Fibroblast of lung (primary cell): ENCODE measurements around the gene GRIK4. TPM values are rescaled to one million over a fixed set of nuclear protein-coding genes. Genes with fewer than 3 reads are reported as not detected.

Experiments used
- DNase-seq, 2 donors: peaks; one replicate each; pipeline versions ENCODE4 v3.0.0 to v3.0.0-alpha.2; 2010; ENCODE audit warnings: low read depth in 2 of 2
- H2AFZ ChIP-seq: 2 replicates; pipeline ENCODE4 v1.5.1; 2012; ENCODE audit warnings: low read length, control low read depth, inconsistent platforms
- H3K27ac ChIP-seq: 2 replicates; pipeline ENCODE4 v1.5.1; 2011; ENCODE audit warnings: low read length, control low read depth; ENCODE audit not compliant: insufficient read depth
- H3K27me3 ChIP-seq: 2 replicates; pipeline ENCODE4 v1.5.1; 2011; ENCODE audit warnings: mild to moderate bottlenecking, low read length; ENCODE audit not compliant: control insufficient read depth, insufficient read depth
- H3K36me3 ChIP-seq: 2 replicates; pipeline ENCODE4 v1.5.1; 2011; ENCODE audit warnings: low read length; ENCODE audit not compliant: control insufficient read depth, insufficient read depth
- H3K4me1 ChIP-seq: 2 replicates; pipeline ENCODE4 v1.5.1; 2011; ENCODE audit warnings: low read length; ENCODE audit not compliant: control insufficient read depth, insufficient read depth; ENCODE audit errors: extremely low read depth
- H3K4me2 ChIP-seq: 2 replicates; pipeline ENCODE4 v1.5.1; 2011; ENCODE audit warnings: low read length, control low read depth; ENCODE audit not compliant: insufficient read depth; ENCODE audit errors: extremely low read depth
- H3K4me3 ChIP-seq, 4 experiments: fragments of 200-600 bp in 1 of 4; sonication (generic) in 1 of 4; replicated peaks in 1 of 4; 2 replicates each; pipeline ENCODE4 v1.5.1; 2011 to 2016; ENCODE audit warnings: low read length in 4 of 4, low read depth in 3 of 4, mild to moderate bottlenecking in 3 of 4, control low read depth in 2 of 4, inconsistent platforms in 1 of 4, mixed read lengths in 1 of 4; ENCODE audit not compliant: insufficient read depth in 1 of 4; ENCODE audit errors: control extremely low read depth in 1 of 4
- H3K79me2 ChIP-seq: 2 replicates; pipeline ENCODE4 v1.5.1; 2012; ENCODE audit warnings: mild to moderate bottlenecking, low read length, inconsistent platforms; ENCODE audit not compliant: control insufficient read depth, insufficient read depth
- H3K9ac ChIP-seq: 2 replicates; pipeline ENCODE4 v1.5.1; 2011; ENCODE audit warnings: mild to moderate bottlenecking, low read length, control low read depth; ENCODE audit not compliant: insufficient read depth
- H3K9me3 ChIP-seq: 2 replicates; pipeline ENCODE4 v1.5.1; 2012; ENCODE audit warnings: low read depth, low read length; ENCODE audit not compliant: control insufficient read depth, insufficient read depth
- H4K20me1 ChIP-seq: 2 replicates; pipeline ENCODE4 v1.5.1; 2011; ENCODE audit warnings: low read length; ENCODE audit not compliant: control insufficient read depth, insufficient read depth; ENCODE audit errors: extremely low read depth
- CTCF ChIP-seq, 2 donors: IDR thresholded peaks in 1 of 2; conservative IDR thresholded peaks in 1 of 2; 1 replicate in 1 of 2; 2 replicates in 1 of 2; pipeline ENCODE4 v1.5.1; 2011 to 2012; ENCODE audit warnings: low read length in 2 of 2, control low read depth in 1 of 2, inconsistent platforms in 1 of 2, low read depth in 1 of 2, mild to moderate bottlenecking in 1 of 2
- EZH2 ChIP-seq: IDR thresholded peaks from 2 replicates; pipeline ENCODE4 v1.5.1; 2012; ENCODE audit warnings: low read length, control low read depth, mild to moderate bottlenecking; ENCODE audit errors: missing control alignments
- polyA plus RNA-seq, 2 donors: library from polyadenylated mRNA; depleted of rRNA in 1 of 2; stranded (reverse) in 1 of 2; unstranded in 1 of 2; fragments of >200 nt; gene quantifications; 2 replicates each; pipeline ENCODE4 v1.2.1, GENCODE V29; 2011 to 2012; ENCODE audit warnings: missing spikeins in 1 of 2
- total RNA-seq: library from RNA; depleted of rRNA; stranded (reverse); fragments of >200 nt; gene quantifications from 2 replicates; pipeline ENCODE4 v1.2.1, GENCODE V29; 2014

GRIK4 gene
- total and polyA plus RNA-seq, 2 donors (not counting 1 experiment from before 2014, with no cell fraction given) = 0.17 to 1.5 TPM

DNA sequence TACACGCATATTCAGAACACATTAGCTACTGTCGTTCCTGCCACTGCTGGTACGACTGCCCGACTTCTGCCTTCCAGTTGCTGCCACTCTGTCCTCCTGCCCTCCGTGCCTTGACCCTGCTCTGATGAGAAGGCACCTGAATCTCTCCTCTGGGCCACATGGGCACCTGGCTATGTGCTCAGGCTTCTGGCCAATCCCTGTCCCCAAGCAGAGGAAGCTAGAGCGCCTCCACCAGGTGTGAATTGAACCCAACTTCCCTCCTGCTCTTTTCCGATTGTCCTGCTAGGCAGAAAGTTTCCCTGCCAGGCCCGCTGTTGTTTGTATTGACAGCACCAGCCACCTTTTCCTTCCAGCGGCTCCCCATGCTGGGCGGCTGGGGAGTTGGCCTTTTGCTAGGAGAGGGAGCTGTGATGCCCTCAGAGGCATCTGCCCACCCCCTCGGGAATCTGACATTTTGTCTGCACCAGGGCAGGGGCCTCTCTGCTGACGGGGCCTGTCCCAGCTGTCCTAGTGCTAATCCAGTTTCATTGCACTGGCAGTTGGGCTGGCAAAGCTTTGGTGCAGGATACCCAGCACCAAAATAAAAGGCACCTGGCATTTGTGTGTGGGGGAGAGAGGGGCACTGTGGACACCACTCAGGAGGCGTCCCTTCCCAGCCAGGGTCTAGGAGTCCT lies 118.0 kb downstream of the GRIK4 start:
- no peaks in the 10 kb centered on the region for H3K79me2 ChIP-seq
- no peak overlapping the region for H3K4me3 ChIP-seq
- H3K9me3 ChIP-seq = no peaks in the 10 kb centered on the region
- no peak overlapping the region for H3K9ac ChIP-seq
- no peaks in the 10 kb centered on the region for H3K27me3 ChIP-seq
- DNase-seq = no peak
- H3K4me1 ChIP-seq = no peaks in the 10 kb centered on the region
- TF ChIP-seq CTCF (conservative IDR thresholded peaks at IDR 0.05 in 1 of 2, IDR thresholded peaks at IDR 0.05 in 1 of 2; ENCODE audit: low read depth in 1 of 2, low read length in 2 of 2) (no peak), EZH2 (no peak)
- H3K27ac ChIP-seq = no peak overlapping the region
- no peak overlapping the region for H3K4me2 ChIP-seq
- H3K36me3 ChIP-seq = no peaks in the 10 kb centered on the region
- no peak overlapping the region for H2AFZ ChIP-seq
- H4K20me1 ChIP-seq = no peaks in the 10 kb centered on the region

DNA sequence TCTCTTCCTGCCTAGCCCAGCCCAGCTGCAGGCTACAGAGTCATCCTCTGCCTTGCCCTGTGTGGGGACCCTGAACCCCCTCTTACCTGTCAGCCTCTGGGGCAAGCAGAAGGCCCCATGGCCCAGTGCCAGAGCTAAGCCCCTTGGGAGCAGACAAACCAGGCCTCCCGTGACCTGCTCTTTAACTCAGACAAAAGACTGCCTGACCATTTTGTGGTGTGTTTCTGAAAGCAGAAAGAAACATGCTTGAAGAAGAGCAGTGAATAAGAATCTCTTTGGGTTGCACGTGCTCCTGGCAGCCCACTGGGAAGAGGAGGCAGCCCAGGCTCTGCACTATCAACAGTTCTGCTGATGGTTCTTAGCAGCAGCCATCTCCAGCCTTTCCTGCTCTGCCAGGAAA lies 118.6 kb downstream of the GRIK4 start:
- no peak overlapping the region for H3K4me3 ChIP-seq
- H3K9me3 ChIP-seq = no peaks in the 10 kb centered on the region
- H4K20me1 ChIP-seq = no peaks in the 10 kb centered on the region
- H3K4me2 ChIP-seq = no peak overlapping the region
- H2AFZ ChIP-seq = no peak overlapping the region
- H3K79me2 ChIP-seq = no peaks in the 10 kb centered on the region
- H3K4me1 ChIP-seq = no peaks in the 10 kb centered on the region
- no peaks in the 10 kb centered on the region for H3K36me3 ChIP-seq
- TF ChIP-seq CTCF (conservative IDR thresholded peaks at IDR 0.05 in 1 of 2, IDR thresholded peaks at IDR 0.05 in 1 of 2; ENCODE audit: low read depth in 1 of 2, low read length in 2 of 2) (no peak), EZH2 (no peak)
- no peak for DNase-seq
- H3K9ac ChIP-seq = no peak overlapping the region
- no peak overlapping the region for H3K27ac ChIP-seq
- no peaks in the 10 kb centered on the region for H3K27me3 ChIP-seq

- no peak for DNase-seq
- H3K36me3 ChIP-seq = no peaks in the 10 kb centered on the region
- H4K20me1 ChIP-seq = no peaks in the 10 kb centered on the region
- no peak overlapping the region for H3K4me2 ChIP-seq
- H3K27me3 ChIP-seq = no peaks in the 10 kb centered on the region
- H3K4me1 ChIP-seq = no peaks in the 10 kb centered on the region
- TF ChIP-seq EZH2 = no peak
- TF ChIP-seq CTCF (conservative IDR thresholded peaks at IDR 0.05 in 1 of 2, IDR thresholded peaks at IDR 0.05 in 1 of 2; ENCODE audit: low read depth in 1 of 2, low read length in 2 of 2) = peak; percentile 6 to 33
- H3K4me3 ChIP-seq = no peak overlapping the region
- H3K27ac ChIP-seq = no peak overlapping the region
- no peaks in the 10 kb centered on the region for H3K9me3 ChIP-seq
- no peak overlapping the region for H3K9ac ChIP-seq
- no peak overlapping the region for H2AFZ ChIP-seq
- no peaks in the 10 kb centered on the region for H3K79me2 ChIP-seq
These were observed 121.0 kb downstream of the GRIK4 start for GRCh38 chr11:120632579-120632978.
